Cerebellar cortex (tissue), 1 donor: ENCODE results near the gene DFFB.

ENCODE experiments used
- DNase-seq: peaks from one replicate; pipeline ENCODE4 v3.0.0-alpha.2; 2015; ENCODE audit warnings: low spot score

DFFB gene

DNA sequence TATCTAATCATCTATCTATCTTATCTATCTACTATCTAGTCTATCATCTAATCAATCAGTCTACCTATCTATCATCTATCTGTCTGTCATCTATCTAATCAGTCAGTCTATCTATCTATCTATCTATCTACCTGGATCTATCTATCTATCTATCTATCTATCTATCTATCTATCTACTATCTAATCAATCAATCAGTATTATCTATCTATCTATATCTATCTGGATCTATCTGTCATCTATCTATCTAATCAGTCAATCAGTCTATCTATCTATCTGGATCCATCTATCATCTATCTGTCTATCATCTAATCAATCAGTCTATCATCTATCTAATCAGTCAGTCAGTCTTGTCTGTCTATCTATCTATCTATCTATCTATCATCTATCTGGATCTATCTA, 69.7 kb downstream of the DFFB start:
- no peak for DNase-seq

DNA sequence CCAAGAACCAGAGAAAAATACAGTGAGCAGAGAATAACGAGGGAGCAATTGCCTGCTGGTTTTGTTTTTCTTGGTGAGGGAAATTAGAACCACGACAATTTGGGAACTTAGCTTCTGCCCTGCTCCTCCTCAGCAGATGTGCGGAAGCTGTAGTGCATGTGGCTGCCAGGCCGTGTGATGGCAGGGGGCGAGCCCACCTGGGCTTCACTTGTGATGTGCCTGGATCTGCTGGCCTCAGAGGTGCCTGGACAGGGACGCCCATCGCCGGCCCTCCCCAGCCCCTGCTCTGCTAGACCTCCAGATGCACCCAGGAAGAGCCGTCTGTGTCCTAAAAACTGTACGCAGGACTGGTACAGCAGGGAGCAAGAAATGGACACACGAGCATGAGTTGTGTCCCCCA, 71.3 kb downstream of the DFFB start:
- DNase-seq = no peak

DNA sequence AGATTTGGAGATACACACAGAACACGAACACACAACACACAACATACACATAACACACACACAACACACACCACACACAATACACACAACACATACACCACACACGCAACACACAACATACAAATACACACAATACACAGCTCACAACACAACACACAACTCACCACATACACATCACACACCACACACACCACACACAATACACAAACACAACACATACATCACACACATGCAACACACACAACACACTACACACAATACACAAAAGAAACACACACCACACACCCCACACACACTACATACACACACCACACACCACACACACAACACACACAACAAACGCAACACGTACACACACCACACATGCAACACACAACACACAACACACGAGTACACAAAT, 71.8 kb downstream of the DFFB start:
- DNase-seq = no peak

DNA sequence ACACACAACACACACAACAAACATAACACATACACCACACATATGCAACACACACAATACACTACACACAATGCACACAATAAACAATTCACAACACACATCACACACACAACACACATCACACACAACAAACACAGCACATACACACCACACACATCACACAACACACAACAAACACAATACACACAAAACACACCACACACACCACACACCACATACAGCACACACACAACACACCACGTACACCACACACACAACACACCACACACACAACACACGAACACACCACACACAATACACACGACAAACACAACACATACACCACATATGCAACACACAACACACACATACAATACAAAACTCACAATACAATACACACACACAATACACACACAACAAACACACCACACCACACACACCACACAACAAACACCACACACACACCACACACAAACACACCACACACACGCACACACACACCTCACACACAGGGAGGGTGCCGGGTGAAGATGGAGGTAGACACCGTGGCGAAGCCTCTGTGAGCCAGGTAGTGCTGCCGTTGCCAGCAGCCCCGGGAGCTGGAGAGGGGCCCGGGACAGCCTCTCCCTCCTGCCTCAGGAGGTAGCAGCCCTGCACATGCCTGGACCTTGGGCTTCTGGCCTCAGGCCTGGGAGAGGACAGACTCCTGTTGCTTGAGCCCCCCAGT, 73.2 kb downstream of the DFFB start:
- DNase-seq = no peak

DNA sequence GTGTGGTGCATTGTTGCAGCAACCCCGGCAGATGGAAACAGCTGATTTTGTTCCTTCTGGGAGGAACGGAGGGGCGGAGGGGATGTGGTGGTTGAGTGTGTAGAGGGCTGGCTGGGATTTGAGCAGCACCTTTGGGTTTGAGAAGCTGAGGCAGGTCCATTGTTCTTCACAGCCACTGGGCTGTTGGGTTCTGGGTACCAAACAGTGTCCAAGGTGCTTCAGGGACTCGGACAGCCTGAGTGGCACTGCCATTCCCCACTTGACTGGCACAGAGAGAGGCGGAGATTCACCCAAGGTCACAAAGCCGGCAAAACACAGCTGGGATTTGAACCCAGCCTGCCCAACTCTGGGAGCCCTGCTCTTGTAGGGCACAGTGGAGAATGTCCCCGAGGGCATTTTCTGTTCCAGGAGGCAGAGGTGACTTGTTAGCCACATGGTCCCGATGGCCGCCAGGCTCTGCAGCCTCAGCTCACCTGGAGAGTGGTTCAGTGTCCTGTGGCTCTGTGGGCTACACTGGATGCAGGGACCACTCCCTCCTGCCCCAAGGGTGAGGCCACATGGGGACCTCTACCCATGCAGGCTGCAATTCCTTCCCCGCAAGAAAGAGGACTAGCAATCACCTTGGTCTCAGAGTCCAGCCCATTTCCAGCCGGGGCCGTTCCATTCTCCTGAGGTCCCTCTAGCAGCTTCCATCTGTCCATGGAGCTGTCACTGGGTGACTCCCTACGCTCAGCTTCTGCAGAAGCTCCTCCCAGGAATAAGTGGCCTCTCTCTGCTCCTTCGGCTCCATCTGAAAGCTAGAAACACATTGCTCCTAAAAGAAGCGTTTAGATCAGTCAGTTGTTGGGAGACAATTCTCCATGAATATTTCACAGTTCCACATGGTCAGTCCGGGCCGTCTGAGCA, 74.0 kb downstream of the DFFB start:
- DNase-seq = no peak

DNA sequence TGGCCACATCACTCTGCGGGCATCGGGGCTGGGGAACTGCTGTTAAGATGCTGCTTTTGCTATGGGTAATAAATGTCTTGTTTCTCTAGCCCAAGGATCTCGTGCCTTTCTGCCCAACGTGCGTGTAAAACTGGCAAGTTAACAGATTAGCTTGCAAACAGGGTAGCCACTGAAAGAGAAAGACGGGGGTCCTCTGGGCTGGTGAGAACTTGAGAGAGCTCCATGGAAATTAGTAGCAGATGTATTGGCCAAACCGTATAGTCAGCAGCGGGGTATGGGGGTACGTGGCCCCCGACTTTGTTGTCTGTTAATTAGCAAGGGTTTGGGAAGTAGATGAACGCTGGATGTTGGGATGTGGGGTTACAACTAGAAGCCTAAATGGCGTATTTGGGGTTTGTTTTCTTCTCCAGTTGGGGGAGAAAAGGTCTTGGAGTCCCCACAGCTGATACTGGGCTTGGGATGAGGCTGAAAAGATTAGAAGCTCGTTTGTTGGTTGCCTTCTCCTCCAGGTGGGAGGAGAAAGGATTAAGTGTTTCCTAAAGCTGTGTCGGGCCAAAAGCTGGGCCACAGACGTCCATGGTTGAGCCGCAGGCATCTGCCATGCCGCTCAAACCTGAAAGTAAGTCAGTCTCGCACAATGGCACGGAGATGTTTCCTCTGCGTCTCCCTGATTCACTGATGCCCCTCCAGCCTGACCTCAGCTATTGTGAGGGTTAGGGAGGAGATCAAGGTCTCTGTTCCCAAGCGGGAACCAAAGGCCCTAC, 75.1 kb downstream of the DFFB start:
- no peak for DNase-seq
